Measurements from ENCODE around the gene DYNC1I1. TPM values are rescaled to one million over a fixed set of nuclear protein-coding genes. Genes with fewer than 3 reads are reported as not detected.

DYNC1I1 gene
- total RNA-seq, 1 donor from 2014 or later: 11.0 TPM

GRCh38 chr7:95960706-95961244, 188.4 kb downstream of the DYNC1I1 start:
- TF ChIP-seq, protein P1, sequence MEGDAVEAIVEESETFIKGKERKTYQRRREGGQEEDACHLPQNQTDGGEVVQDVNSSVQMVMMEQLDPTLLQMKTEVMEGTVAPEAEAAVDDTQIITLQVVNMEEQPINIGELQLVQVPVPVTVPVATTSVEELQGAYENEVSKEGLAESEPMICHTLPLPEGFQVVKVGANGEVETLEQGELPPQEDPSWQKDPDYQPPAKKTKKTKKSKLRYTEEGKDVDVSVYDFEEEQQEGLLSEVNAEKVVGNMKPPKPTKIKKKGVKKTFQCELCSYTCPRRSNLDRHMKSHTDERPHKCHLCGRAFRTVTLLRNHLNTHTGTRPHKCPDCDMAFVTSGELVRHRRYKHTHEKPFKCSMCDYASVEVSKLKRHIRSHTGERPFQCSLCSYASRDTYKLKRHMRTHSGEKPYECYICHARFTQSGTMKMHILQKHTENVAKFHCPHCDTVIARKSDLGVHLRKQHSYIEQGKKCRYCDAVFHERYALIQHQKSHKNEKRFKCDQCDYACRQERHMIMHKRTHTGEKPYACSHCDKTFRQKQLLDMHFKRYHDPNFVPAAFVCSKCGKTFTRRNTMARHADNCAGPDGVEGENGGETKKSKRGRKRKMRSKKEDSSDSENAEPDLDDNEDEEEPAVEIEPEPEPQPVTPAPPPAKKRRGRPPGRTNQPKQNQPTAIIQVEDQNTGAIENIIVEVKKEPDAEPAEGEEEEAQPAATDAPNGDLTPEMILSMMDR (IDR thresholded peaks at IDR 0.05; ENCODE audit: partially characterized antibody, unreplicated experiment): no peak
- H3K4me1 Mint-ChIP-seq (ENCODE audit: low read depth, unreplicated experiment): no peaks in the 10 kb centered on the region
- no peak overlapping the region for H3K27ac Mint-ChIP-seq (ENCODE audit: unreplicated experiment)
- H3K9me3 Mint-ChIP-seq (ENCODE audit: unreplicated experiment): no peaks in the 10 kb centered on the region
- H3K4me3 Mint-ChIP-seq (ENCODE audit: unreplicated experiment): no peak overlapping the region
- H3K27me3 Mint-ChIP-seq (ENCODE audit: unreplicated experiment): peaks cover 2% of the 10 kb centered on the region
- H3K36me3 Mint-ChIP-seq (ENCODE audit: unreplicated experiment): no peaks in the 10 kb centered on the region
- DNase-seq: no peak

- Mint-ChIP-seq H3K27ac (ENCODE audit: unreplicated experiment) (no peak overlapping the region), H3K9me3 (ENCODE audit: unreplicated experiment) (no peaks in the 10 kb centered on the region), H3K4me1 (ENCODE audit: low read depth, unreplicated experiment) (no peaks in the 10 kb centered on the region), H3K4me3 (ENCODE audit: unreplicated experiment) (no peak overlapping the region), H3K36me3 (ENCODE audit: unreplicated experiment) (no peaks in the 10 kb centered on the region), H3K27me3 (ENCODE audit: unreplicated experiment) (peaks cover 2% of the 10 kb centered on the region)
- TF ChIP-seq, protein P1 (IDR thresholded peaks at IDR 0.05; ENCODE audit: partially characterized antibody, unreplicated experiment): no peak
- no peak for DNase-seq
Observed at GRCh38 chr7:95963446-95963990, 191.2 kb downstream of the DYNC1I1 start.

GRCh38 chr7:95971716-95972115, 199.4 kb downstream of the DYNC1I1 start:
- Mint-ChIP-seq H3K27ac (ENCODE audit: unreplicated experiment) (no peak overlapping the region), H3K4me1 (ENCODE audit: low read depth, unreplicated experiment) (no peaks in the 10 kb centered on the region), H3K27me3 (ENCODE audit: unreplicated experiment) (peaks cover 2% of the 10 kb centered on the region), H3K9me3 (ENCODE audit: unreplicated experiment) (no peaks in the 10 kb centered on the region), H3K4me3 (ENCODE audit: unreplicated experiment) (no peak overlapping the region), H3K36me3 (ENCODE audit: unreplicated experiment) (no peaks in the 10 kb centered on the region)
- TF ChIP-seq, protein P1 (IDR thresholded peaks at IDR 0.05; ENCODE audit: partially characterized antibody, unreplicated experiment): no peak
- no peak for DNase-seq

DNA sequence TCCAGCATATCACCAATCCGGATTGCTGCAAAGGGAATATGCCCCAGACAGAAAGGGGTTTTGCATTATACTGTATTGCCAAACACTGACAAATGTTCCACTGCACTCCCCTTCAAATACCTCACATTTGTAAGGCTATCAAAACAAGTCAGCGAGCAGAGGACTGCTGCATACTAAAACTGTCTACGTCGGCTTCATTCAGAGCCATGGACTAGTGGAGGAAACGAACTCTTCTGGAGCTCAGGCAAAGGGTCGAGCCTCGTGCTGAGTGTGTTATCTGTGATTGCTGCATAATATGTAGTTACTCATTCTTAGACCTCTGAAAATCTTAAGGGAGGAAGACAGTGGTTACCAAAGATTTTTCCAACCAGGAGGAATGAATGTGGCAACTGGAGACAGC, 200.2 kb downstream of the DYNC1I1 start:
- Mint-ChIP-seq H3K9me3 (ENCODE audit: unreplicated experiment) (no peaks in the 10 kb centered on the region), H3K36me3 (ENCODE audit: unreplicated experiment) (no peaks in the 10 kb centered on the region), H3K4me1 (ENCODE audit: low read depth, unreplicated experiment) (no peaks in the 10 kb centered on the region), H3K27me3 (ENCODE audit: unreplicated experiment) (peaks cover 2% of the 10 kb centered on the region), H3K4me3 (ENCODE audit: unreplicated experiment) (no peak overlapping the region), H3K27ac (ENCODE audit: unreplicated experiment) (no peak overlapping the region)
- TF ChIP-seq, protein P1 (IDR thresholded peaks at IDR 0.05; ENCODE audit: partially characterized antibody, unreplicated experiment): no peak
- no peak for DNase-seq

- TF ChIP-seq, protein P1 (IDR thresholded peaks at IDR 0.05; ENCODE audit: partially characterized antibody, unreplicated experiment): no peak
- no peaks in the 10 kb centered on the region for H3K36me3 Mint-ChIP-seq (ENCODE audit: unreplicated experiment)
- no peaks in the 10 kb centered on the region for H3K9me3 Mint-ChIP-seq (ENCODE audit: unreplicated experiment)
- no peaks in the 10 kb centered on the region for H3K4me1 Mint-ChIP-seq (ENCODE audit: low read depth, unreplicated experiment)
- H3K27me3 Mint-ChIP-seq (ENCODE audit: unreplicated experiment): peaks cover 2% of the 10 kb centered on the region
- H3K27ac Mint-ChIP-seq (ENCODE audit: unreplicated experiment): no peak overlapping the region
- no peak overlapping the region for H3K4me3 Mint-ChIP-seq (ENCODE audit: unreplicated experiment)
- no peak for DNase-seq
Observed at GRCh38 chr7:95974108-95974507, 201.8 kb downstream of the DYNC1I1 start.
